Choroid plexus epithelial cell (primary cell): Measurements from ENCODE around the gene MCCC2.
A peak's percentile ranks its signal among the peaks of the same experiment; 100 is the strongest.
"Not testable (repeated sequence)": the region's sequence is repeated elsewhere in the genome, so short reads cannot be mapped to it uniquely, and the experiment has no call there.

ENCODE experiments used
- DNase-seq: peaks from one replicate; pipeline ENCODE4 v3.0.0-alpha.2; 2010; ENCODE audit warnings: low read depth
- H3K4me3 ChIP-seq: 2 replicates; pipeline ENCODE4 v1.5.1; 2011; ENCODE audit warnings: low read depth, mild to moderate bottlenecking, control low read depth, low read length, moderate library complexity
- CTCF ChIP-seq: conservative IDR thresholded peaks from 2 replicates; pipeline ENCODE4 v1.5.1; 2011; ENCODE audit warnings: low read depth, mild to moderate bottlenecking, control low read depth, inconsistent platforms, low read length, moderate library complexity

Gene MCCC2

DNA sequence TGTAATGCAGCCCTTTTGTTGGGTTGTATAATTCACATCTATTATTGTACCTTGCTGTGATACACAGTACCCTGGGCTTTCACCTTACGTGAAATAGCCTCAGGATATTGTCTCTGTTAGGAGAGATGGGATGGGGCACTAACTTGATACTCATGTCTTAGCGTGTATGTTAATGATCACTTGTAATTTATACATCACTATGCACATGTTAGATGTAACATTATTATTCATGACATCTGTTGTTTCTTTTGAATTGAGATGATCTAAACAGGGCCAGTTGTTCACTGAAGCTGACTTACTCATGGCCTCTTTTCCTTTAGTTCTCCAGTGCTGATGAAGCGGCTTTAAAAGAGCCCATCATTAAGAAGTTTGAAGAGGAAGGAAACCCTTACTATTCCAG, 65.2 kb downstream of the MCCC2 start:
- H3K4me3 ChIP-seq, result no peak overlapping the region
- no peak for TF ChIP-seq CTCF
- DNase-seq, result no peak

DNA sequence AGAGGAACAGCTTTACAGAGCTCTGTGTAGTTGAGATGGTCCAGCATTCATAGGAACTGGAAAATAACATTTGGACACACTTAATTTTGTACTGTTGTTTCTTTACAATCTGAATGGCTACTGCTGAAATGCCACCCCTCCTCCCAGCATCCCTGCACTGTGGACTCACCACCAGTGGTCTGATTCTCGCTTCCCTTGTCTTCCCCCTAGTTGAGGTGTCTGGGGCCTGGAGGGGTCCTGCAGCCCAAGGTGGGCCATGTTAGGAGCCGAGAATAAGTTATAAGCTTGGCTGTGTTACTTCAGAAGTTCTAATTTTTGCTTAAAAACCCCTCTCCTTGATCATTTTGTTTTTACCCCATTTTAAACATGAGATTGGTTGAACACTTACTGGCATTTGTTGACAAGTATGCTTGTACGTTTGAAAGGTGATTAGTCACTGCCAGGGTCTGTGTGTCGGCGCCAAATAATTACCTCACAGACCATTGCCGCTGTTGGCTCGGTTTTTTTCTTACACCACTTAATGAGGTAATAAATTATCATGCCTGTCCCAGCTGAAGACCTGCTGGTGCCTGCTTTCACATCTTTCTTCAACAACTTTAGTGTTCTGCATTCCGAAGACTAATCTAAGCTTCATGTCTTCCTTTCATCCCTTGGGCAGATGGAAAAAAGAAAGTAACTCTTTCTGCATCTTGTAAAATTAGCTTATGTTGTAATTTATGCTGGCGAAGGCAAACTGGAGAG, 65.8 kb downstream of the MCCC2 start:
- no peak for TF ChIP-seq CTCF
- no peak for DNase-seq
- H3K4me3 ChIP-seq, result no peak overlapping the region

GRCh38 chr5:71658916-71659662, 71.9 kb downstream of the MCCC2 start:
- no peak overlapping the region for H3K4me3 ChIP-seq
- peak; percentile 45 for TF ChIP-seq CTCF
- peak; percentile 47 for DNase-seq

DNA sequence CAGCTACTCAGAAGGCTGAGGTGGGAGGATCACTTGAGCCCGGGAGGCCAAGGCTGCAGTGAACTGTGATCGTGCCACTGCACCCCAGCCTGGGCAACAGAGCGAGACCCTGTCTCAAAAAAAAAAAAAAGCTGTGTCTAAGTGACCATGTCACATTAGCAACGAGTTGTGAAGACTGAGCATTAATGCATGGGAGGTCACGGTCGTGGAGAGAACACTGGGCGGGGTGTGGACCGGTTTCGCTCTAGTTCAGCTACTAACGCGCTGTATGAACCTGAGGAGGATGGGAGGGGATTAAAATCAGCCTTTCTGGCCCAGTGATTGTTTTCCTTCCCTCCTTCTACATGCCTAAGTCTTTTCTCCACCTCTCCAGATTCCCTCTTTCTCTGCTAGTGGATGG, 75.2 kb downstream of the MCCC2 start:
- no peak overlapping the region for H3K4me3 ChIP-seq
- TF ChIP-seq CTCF, result no peak
- no peak for DNase-seq

GRCh38 chr5:71663191-71663969, 76.2 kb downstream of the MCCC2 start:
- no peak overlapping the region for H3K4me3 ChIP-seq
- no peak for DNase-seq
- TF ChIP-seq CTCF, result no peak

- not testable (repeated sequence) for DNase-seq, H3K4me3 ChIP-seq
These were observed 77.5 kb downstream of the MCCC2 start for GRCh38 chr5:71664615-71665014.

DNA sequence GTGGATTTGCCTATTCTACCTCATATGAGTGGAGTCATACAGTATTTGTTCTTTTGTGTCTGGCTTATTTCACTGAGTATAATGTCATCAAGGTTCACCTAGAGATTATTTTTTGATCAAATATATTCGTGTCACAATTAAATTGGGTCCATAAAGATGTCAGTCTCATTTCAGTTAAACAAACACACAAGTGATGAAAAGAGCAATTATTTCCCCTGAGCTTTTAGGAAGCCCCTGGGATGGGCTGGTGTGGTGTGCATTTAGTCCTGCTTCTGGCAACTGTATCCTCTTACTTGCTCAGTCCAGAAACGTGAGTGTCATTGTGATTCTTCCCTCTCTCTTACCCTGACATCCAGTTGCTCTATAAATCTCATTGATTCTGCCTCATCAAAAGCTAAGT, 79.2 kb downstream of the MCCC2 start:
- TF ChIP-seq CTCF, result no peak
- DNase-seq, result no peak
- no peak overlapping the region for H3K4me3 ChIP-seq
